ENCODE measurements around the gene TEKT3.

TEKT3 gene

GRCh38 chr17:15263206-15263579, 78.2 kb downstream of the TEKT3 start:
- DNase-seq: no peak

- DNase-seq: no peak
Measured at GRCh38 chr17:15262291-15263205, 78.8 kb downstream of the TEKT3 start.

- no peak for DNase-seq
Measured at GRCh38 chr17:15261802-15262290, 79.6 kb downstream of the TEKT3 start.

GRCh38 chr17:15261258-15261801, 80.1 kb downstream of the TEKT3 start:
- no peak for DNase-seq

- DNase-seq: no peak
Measured at GRCh38 chr17:15260376-15261257, 80.8 kb downstream of the TEKT3 start.

GRCh38 chr17:15257796-15258512, 83.4 kb downstream of the TEKT3 start:
- no peak for DNase-seq

GRCh38 chr17:15257258-15257788, 84.1 kb downstream of the TEKT3 start:
- no peak for DNase-seq

- no peak for DNase-seq
Measured at GRCh38 chr17:15256689-15257088, 84.7 kb downstream of the TEKT3 start.

- no peak for DNase-seq
Measured at GRCh38 chr17:15255713-15256454, 85.5 kb downstream of the TEKT3 start.
